Measurements from ENCODE around the gene NMRAL1.

NMRAL1 gene

GRCh38 chr16:4505356-4506147, 31.1 kb upstream of the NMRAL1 start:
- no peak for DNase-seq (ENCODE audit: low read depth)

- no peak for DNase-seq (ENCODE audit: low read depth)
These were observed 26.6 kb upstream of the NMRAL1 start for GRCh38 chr16:4501071-4501478.

GRCh38 chr16:4500272-4500671, 25.8 kb upstream of the NMRAL1 start:
- peak; percentile 93 for DNase-seq (ENCODE audit: low read depth)

GRCh38 chr16:4499196-4499555, 24.8 kb upstream of the NMRAL1 start:
- no peak for DNase-seq (ENCODE audit: low read depth)

GRCh38 chr16:4498546-4499195, 24.2 kb upstream of the NMRAL1 start:
- no peak for DNase-seq (ENCODE audit: low read depth)

GRCh38 chr16:4496305-4496704, 21.9 kb upstream of the NMRAL1 start:
- DNase-seq (ENCODE audit: low read depth) = peak; percentile 66

- DNase-seq (ENCODE audit: low read depth) = no peak
These were observed 21.3 kb upstream of the NMRAL1 start for GRCh38 chr16:4495766-4496165.

GRCh38 chr16:4494746-4495490, 20.5 kb upstream of the NMRAL1 start:
- peak; percentile 85 for DNase-seq (ENCODE audit: low read depth)

GRCh38 chr16:4491898-4492297, 17.5 kb upstream of the NMRAL1 start:
- DNase-seq (ENCODE audit: low read depth) = no peak

GRCh38 chr16:4489030-4489429, 14.6 kb upstream of the NMRAL1 start:
- DNase-seq (ENCODE audit: low read depth) = peak; percentile 95

- DNase-seq (ENCODE audit: low read depth) = no peak
These were observed 14.1 kb upstream of the NMRAL1 start for GRCh38 chr16:4488499-4488967.

GRCh38 chr16:4487955-4488498, 13.6 kb upstream of the NMRAL1 start:
- peak; percentile 86 for DNase-seq (ENCODE audit: low read depth)

- DNase-seq (ENCODE audit: low read depth) = no peak
These were observed 11.9 kb upstream of the NMRAL1 start for GRCh38 chr16:4486126-4486893.

- DNase-seq (ENCODE audit: low read depth) = no peak
These were observed 7.5 kb upstream of the NMRAL1 start for GRCh38 chr16:4481963-4482362.

GRCh38 chr16:4481526-4481925, 7.1 kb upstream of the NMRAL1 start:
- no peak for DNase-seq (ENCODE audit: low read depth)

- peak; percentile 60 for DNase-seq (ENCODE audit: low read depth)
These were observed 3.5 kb upstream of the NMRAL1 start for GRCh38 chr16:4477966-4478365.

- DNase-seq (ENCODE audit: low read depth) = peak; percentile 84
These were observed 1.7 kb upstream of the NMRAL1 start, which contains the start of gene HMOX2 for GRCh38 chr16:4475880-4476788. TSS of gene HMOX2 (plus strand) at chr16:4476398. CDS start at chr16:4505525, 29,127 bp downstream.

- DNase-seq (ENCODE audit: low read depth) = no peak
These were observed 1.5 kb downstream of the NMRAL1 start for GRCh38 chr16:4472880-4473279.

GRCh38 chr16:4471869-4472268, 2.6 kb downstream of the NMRAL1 start:
- no peak for DNase-seq (ENCODE audit: low read depth)

GRCh38 chr16:4468972-4469371, 5.5 kb downstream of the NMRAL1 start:
- no peak for DNase-seq (ENCODE audit: low read depth)

GRCh38 chr16:4467916-4468315, 6.5 kb downstream of the NMRAL1 start:
- no peak for DNase-seq (ENCODE audit: low read depth)

All from amniotic epithelial cell (primary cell).